Spleen (tissue), 11 donors: ENCODE data around the gene LGI4. TPM values are rescaled to one million over a fixed set of nuclear protein-coding genes. Genes with fewer than 3 reads are reported as not detected.

Source experiments
- DNase-seq: peaks from one replicate; pipeline ENCODE4 v3.0.0-alpha.2; 2020
- H3K27ac ChIP-seq, 8 donors: fragments of 200-600 bp; sonication (generic) in 7 of 8; 1 replicate in 4 of 8; 2 replicates in 4 of 8; pipeline versions ENCODE4 v1.5.0 to v1.8.0; 2016 to 2021; ENCODE audit warnings: inconsistent platforms in 4 of 8, mild to moderate bottlenecking in 4 of 8, moderate library complexity in 1 of 8
- H3K27me3 ChIP-seq, 7 donors: fragments of 200-600 bp; sonication (generic) in 6 of 7; replicated peaks in 1 of 7; 1 replicate in 4 of 7; 2 replicates in 3 of 7; pipeline versions ENCODE4 v1.5.0 to v1.8.0; 2016 to 2021; ENCODE audit warnings: inconsistent platforms in 3 of 7, mild to moderate bottlenecking in 1 of 7
- H3K36me3 ChIP-seq, 6 donors: fragments of 200-600 bp; sonication (generic) in 5 of 6; 1 replicate in 4 of 6; 2 replicates in 2 of 6; pipeline versions ENCODE4 v1.5.0 to v1.8.0; 2016 to 2021; ENCODE audit warnings: inconsistent platforms in 2 of 6
- H3K4me1 ChIP-seq, 6 donors: fragments of 200-600 bp; sonication (generic) in 5 of 6; 1 replicate in 3 of 6; 2 replicates in 3 of 6; pipeline versions ENCODE4 v1.5.0 to v1.8.0; 2016 to 2021; ENCODE audit warnings: inconsistent platforms in 3 of 6
- H3K4me3 ChIP-seq, 8 donors: fragments of 200-600 bp; sonication (generic) in 7 of 8; 1 replicate in 4 of 8; 2 replicates in 4 of 8; pipeline versions ENCODE4 v1.5.0 to v1.8.0; 2016 to 2021; ENCODE audit warnings: inconsistent platforms in 4 of 8, mild to moderate bottlenecking in 4 of 8, moderate library complexity in 2 of 8
- H3K9me3 ChIP-seq, 8 donors: fragments of 200-600 bp; sonication (generic) in 7 of 8; 1 replicate in 4 of 8; 2 replicates in 4 of 8; pipeline versions ENCODE4 v1.5.0 to v1.8.0; 2016 to 2021; ENCODE audit warnings: inconsistent platforms in 4 of 8
- POLR2A ChIP-seq, 3 donors: fragments of 450-650 bp; IDR thresholded peaks; one replicate each; pipeline ENCODE4 v1.5.1; 2017; ENCODE audit warnings: antibody characterized with exemption in 3 of 3, mild to moderate bottlenecking in 1 of 3
- POLR2AphosphoS5 ChIP-seq, 3 donors: sonication (generic); formaldehyde crosslinking; IDR thresholded peaks; one replicate each; pipeline ENCODE4 v1.5.1; 2017; ENCODE audit warnings: antibody characterized with exemption in 3 of 3
- WGBS, 5 donors: extraction: QIAGEN DNeasy Blood & Tissue Kit in 3 of 5; methylation state at CpG; one replicate each; pipeline versions ENCODE4 v1.1.5 to v1.1.7; 2013 to 2018; 5-methylcytosine and 5-hydroxymethylcytosine counted together
- intact Hi-C: fragments of 100-400 bp; cut with DNase I; formaldehyde crosslinking; loops from one replicate; pipeline ENCODE4 v1.15.0; 2023; ENCODE audit warnings: low total_unique reads
- polyA plus RNA-seq, 3 donors: library from polyadenylated mRNA; stranded (reverse); fragments of 200-250 nt; gene quantifications; one replicate each; pipeline ENCODE4 v1.2.1, GENCODE V29; 2013
- total RNA-seq, 7 donors: library from RNA; depleted of rRNA in 3 of 7; stranded (reverse); fragments of >200 nt in 3 of 7; fragmentation: NEBNext Ultra II Directional in 4 of 7; extraction: Animal tissue kit (Norgen Biotek cat#: 25700) in 4 of 7; gene quantifications; one replicate each; pipeline versions ENCODE4 v1.1.0 to v1.2.1, GENCODE V29; 2016 to 2021
- TF ChIP-seq, protein P1 (sequence below), 11 experiments: fragments of 200-600 bp in 7 of 11; fragments of 450-650 bp in 4 of 11; sonication (generic) in 4 of 11; IDR thresholded peaks in 8 of 11; conservative IDR thresholded peaks in 3 of 11; 1 replicate in 7 of 11; 2 replicates in 4 of 11; pipeline versions ENCODE4 v1.4.0 to v1.8.0; 2016 to 2021; ENCODE audit warnings: antibody characterized with exemption in 11 of 11, inconsistent platforms in 4 of 11, mild to moderate bottlenecking in 1 of 11
- donor health status: healthy with polysubstance abuse.
- donor health status: DM: no; HTN: no; CAD: no; lungs with moderate emphysema.
- donor health status: DM: no; HTN: no; CAD: no.
- donor health status: Bipolar disorder and iron deficiency.
- donor health status: healthy.
- donor health status: DM: no; HTN: no; CAD: no.
- donor health status: DM: yes; HTN: yes; CAD: no.

Gene LGI4
- total and polyA plus RNA-seq, 10 donors: 0.68 to 9.7 (median 1.6) TPM; not detected in 1

GRCh38 chr19:35119578-35120155 is 15.2 kb downstream of the LGI4 start:
- Histone ChIP-seq H3K36me3 (no peaks in the 10 kb centered on the region), H3K27me3 (peaks cover 0 to 7% (median 0%) of the 10 kb centered on the region in 7 donors), H3K27ac (peak overlapping the region in 4 of 8 donors; percentile 24 to 66 (median 60)), H3K9me3 (no peaks in the 10 kb centered on the region), H3K4me3 (no peak overlapping the region), H3K4me1 (peaks cover 7 to 66% (median 29%) of the 10 kb centered on the region in 6 donors)
- no peak for TF ChIP-seq POLR2A (IDR thresholded peaks at IDR 0.05)
- 64 to 83% (median 72%) methylated on average over 9 of the region's 9 CpGs for WGBS, 5 donors
- no peak for DNase-seq
- intact Hi-C loops: no loop called here

- no peak for DNase-seq
- H3K27ac ChIP-seq: peak overlapping the region in 5 of 8 donors; percentile 24 to 66 (median 56)
- H3K4me1 ChIP-seq: peaks cover 8 to 66% (median 29%) of the 10 kb centered on the region in 6 donors
- no peaks in the 10 kb centered on the region for H3K36me3 ChIP-seq
- TF ChIP-seq, protein P1, sequence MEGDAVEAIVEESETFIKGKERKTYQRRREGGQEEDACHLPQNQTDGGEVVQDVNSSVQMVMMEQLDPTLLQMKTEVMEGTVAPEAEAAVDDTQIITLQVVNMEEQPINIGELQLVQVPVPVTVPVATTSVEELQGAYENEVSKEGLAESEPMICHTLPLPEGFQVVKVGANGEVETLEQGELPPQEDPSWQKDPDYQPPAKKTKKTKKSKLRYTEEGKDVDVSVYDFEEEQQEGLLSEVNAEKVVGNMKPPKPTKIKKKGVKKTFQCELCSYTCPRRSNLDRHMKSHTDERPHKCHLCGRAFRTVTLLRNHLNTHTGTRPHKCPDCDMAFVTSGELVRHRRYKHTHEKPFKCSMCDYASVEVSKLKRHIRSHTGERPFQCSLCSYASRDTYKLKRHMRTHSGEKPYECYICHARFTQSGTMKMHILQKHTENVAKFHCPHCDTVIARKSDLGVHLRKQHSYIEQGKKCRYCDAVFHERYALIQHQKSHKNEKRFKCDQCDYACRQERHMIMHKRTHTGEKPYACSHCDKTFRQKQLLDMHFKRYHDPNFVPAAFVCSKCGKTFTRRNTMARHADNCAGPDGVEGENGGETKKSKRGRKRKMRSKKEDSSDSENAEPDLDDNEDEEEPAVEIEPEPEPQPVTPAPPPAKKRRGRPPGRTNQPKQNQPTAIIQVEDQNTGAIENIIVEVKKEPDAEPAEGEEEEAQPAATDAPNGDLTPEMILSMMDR (IDR thresholded peaks at IDR 0.05 in 8 of 11, conservative IDR thresholded peaks at IDR 0.05 in 3 of 11): no peak
- peak in 2 of 3 donors; percentile 37 to 44 for TF ChIP-seq POLR2AphosphoS5 (IDR thresholded peaks at IDR 0.05)
- no peak overlapping the region for H3K4me3 ChIP-seq
- H3K27me3 ChIP-seq: peaks cover 0 to 10% (median 0%) of the 10 kb centered on the region in 7 donors
- intact Hi-C loops: no loop called here
- H3K9me3 ChIP-seq: no peaks in the 10 kb centered on the region
- WGBS, 5 donors: 34 to 55% (median 45%) methylated on average over 10 to 14 of the region's 14 CpGs
Observed at GRCh38 chr19:35119091-35119490, 15.8 kb downstream of the LGI4 start.

DNA sequence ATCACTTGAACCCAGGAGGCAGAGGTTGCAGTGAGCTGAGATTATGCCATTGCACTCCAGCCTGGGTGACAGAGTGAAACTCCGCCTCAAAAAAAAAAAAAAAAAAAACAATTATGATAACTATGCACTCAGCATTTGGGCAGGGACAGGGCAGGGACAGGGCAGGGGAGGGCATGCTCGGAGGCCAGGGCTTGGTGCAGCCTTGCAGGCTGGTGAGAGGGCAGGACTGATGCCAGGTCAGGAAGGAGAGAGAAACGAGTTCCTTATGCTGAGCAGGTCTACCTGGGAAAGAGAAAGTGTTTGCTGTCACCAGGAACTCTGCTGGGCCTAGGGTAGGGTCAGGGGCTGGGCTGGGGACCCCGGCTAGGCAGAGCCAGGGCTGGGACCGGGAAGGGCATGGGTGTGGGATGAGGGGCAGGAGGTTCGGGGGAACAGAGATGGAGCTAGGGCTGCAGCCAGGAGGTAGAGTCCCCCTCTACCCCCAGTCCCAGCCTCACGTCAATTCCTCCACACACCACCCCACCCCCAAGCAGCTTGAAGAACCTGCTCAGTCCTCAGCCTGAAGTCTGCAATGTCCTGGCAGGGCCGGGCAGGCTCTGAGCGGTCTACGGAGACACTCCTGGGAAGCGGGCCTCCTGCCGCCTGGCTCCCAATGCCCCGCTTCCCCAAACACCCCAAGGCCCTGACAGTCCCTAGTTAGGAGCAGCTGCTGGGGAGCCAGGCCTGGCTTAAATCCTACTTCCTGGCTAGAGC is 16.4 kb downstream of the LGI4 start:
- intact Hi-C loops: no loop called here
- no peaks in the 10 kb centered on the region for H3K9me3 ChIP-seq
- no peaks in the 10 kb centered on the region for H3K36me3 ChIP-seq
- no peak overlapping the region for H3K4me3 ChIP-seq
- H3K27ac ChIP-seq: peak overlapping the region in 6 of 8 donors; percentile 24 to 66 (median 47)
- peaks cover 6 to 62% (median 22%) of the 10 kb centered on the region in 6 donors for H3K4me1 ChIP-seq
- 58 to 81% (median 69%) methylated on average over 13 of the region's 13 CpGs for WGBS, 5 donors
- TF ChIP-seq, protein P1 (IDR thresholded peaks at IDR 0.05 in 8 of 11, conservative IDR thresholded peaks at IDR 0.05 in 3 of 11): no peak
- peaks cover 0 to 10% (median 0%) of the 10 kb centered on the region in 7 donors for H3K27me3 ChIP-seq
- DNase-seq: no peak

GRCh38 chr19:35117799-35118198 is 17.1 kb downstream of the LGI4 start:
- Histone ChIP-seq H3K9me3 (no peaks in the 10 kb centered on the region), H3K4me1 (peaks cover 6 to 59% (median 21%) of the 10 kb centered on the region in 6 donors), H3K27ac (no peak overlapping the region), H3K4me3 (no peak overlapping the region), H3K36me3 (no peaks in the 10 kb centered on the region), H3K27me3 (peaks cover 0 to 10% (median 0%) of the 10 kb centered on the region in 7 donors)
- DNase-seq: no peak
- TF ChIP-seq POLR2AphosphoS5 (IDR thresholded peaks at IDR 0.05) (no peak), POLR2A (IDR thresholded peaks at IDR 0.05) (no peak)
- TF ChIP-seq, protein P1 (IDR thresholded peaks at IDR 0.05 in 8 of 11, conservative IDR thresholded peaks at IDR 0.05 in 3 of 11): no peak
- 58 to 77% (median 67%) methylated on average over 11 of the region's 11 CpGs for WGBS, 5 donors
- intact Hi-C loops: no loop called here
